Measurements from ENCODE around the gene DIS3L2.
"Not testable (repeated sequence)": the region's sequence is repeated elsewhere in the genome, so short reads cannot be mapped to it uniquely, and the experiment has no call there.

Gene DIS3L2

DNA sequence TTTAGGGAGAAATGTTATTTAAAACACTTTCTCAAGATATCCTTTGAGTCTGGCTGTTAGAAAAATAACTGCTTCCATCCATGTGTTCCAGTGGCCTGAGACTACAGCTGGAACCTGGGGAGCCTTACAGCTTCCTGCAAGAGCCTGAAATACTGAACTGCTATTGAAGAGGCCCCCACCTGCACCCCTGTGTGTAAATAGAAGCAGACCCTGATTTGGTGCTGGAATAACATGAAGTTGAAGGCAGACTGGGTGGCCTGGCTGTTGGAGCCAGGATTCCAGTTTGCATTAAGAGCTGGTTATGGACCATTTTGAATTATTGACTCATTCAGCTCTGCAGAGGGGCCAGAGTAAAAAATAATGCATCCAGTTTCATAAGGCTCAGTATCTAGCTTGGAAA is 61.9 kb downstream of the DIS3L2 start:
- Histone ChIP-seq H3K27ac (ENCODE audit: low read length) (no peak overlapping the region), H3K4me1 (ENCODE audit: control insufficient read depth in 1 of 2, insufficient read depth in 2 of 2, low read length in 2 of 2) (peaks cover 0 to under 1% of the 10 kb centered on the region in 2 donors), H3K36me3 (ENCODE audit: control insufficient read depth in 1 of 2, insufficient read depth in 2 of 2, low read length in 2 of 2) (peaks cover 14 to 22% of the 10 kb centered on the region in 2 donors), H3K9me3 (ENCODE audit: control insufficient read depth in 1 of 2, low read length in 2 of 2) (no peaks in the 10 kb centered on the region), H3K4me3 (ENCODE audit: low read depth in 1 of 2, low read length in 2 of 2) (no peak overlapping the region), H3K27me3 (ENCODE audit: low read depth, low read length) (no peaks in the 10 kb centered on the region)

- peaks cover 14 to 22% of the 10 kb centered on the region in 2 donors for H3K36me3 ChIP-seq (ENCODE audit: control insufficient read depth in 1 of 2, insufficient read depth in 2 of 2, low read length in 2 of 2)
- no peak overlapping the region for H3K27ac ChIP-seq (ENCODE audit: low read length)
- H3K4me3 ChIP-seq (ENCODE audit: low read depth in 1 of 2, low read length in 2 of 2) = no peak overlapping the region
- H3K9me3 ChIP-seq (ENCODE audit: control insufficient read depth in 1 of 2, low read length in 2 of 2) = no peaks in the 10 kb centered on the region
- H3K4me1 ChIP-seq (ENCODE audit: control insufficient read depth in 1 of 2, insufficient read depth in 2 of 2, low read length in 2 of 2) = peaks cover 0 to 6% of the 10 kb centered on the region in 2 donors
- H3K27me3 ChIP-seq (ENCODE audit: low read depth, low read length) = no peaks in the 10 kb centered on the region
These were observed 62.9 kb downstream of the DIS3L2 start for GRCh38 chr2:232024457-232024856.

DNA sequence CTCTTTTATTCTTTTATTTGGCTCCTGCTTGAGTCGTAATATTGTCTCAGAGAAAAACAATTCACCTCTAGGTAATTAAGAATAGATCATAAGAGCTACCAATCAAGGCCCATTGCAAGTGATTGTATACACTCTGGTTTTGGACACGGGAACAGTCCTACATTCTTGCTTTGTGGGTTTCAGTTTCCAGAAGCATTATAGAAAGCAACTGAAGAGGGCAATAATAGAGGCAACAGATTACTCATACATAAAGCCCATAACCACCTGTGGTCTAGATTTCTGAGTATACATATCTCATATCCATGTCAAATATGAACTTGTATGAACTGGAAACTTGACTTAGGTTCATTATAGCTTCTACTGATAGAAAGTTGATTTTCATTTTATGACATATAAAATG is 65.4 kb downstream of the DIS3L2 start:
- H3K9me3 ChIP-seq (ENCODE audit: control insufficient read depth in 1 of 2, low read length in 2 of 2) = peaks cover 0 to 2% of the 10 kb centered on the region in 2 donors
- H3K27ac ChIP-seq (ENCODE audit: low read length) = no peak overlapping the region
- H3K36me3 ChIP-seq (ENCODE audit: control insufficient read depth in 1 of 2, insufficient read depth in 2 of 2, low read length in 2 of 2) = peaks cover 22% of the 10 kb centered on the region in 2 donors
- peaks cover 0 to 6% of the 10 kb centered on the region in 2 donors for H3K4me1 ChIP-seq (ENCODE audit: control insufficient read depth in 1 of 2, insufficient read depth in 2 of 2, low read length in 2 of 2)
- H3K4me3 ChIP-seq (ENCODE audit: low read depth in 1 of 2, low read length in 2 of 2) = no peak overlapping the region
- no peaks in the 10 kb centered on the region for H3K27me3 ChIP-seq (ENCODE audit: low read depth, low read length)

DNA sequence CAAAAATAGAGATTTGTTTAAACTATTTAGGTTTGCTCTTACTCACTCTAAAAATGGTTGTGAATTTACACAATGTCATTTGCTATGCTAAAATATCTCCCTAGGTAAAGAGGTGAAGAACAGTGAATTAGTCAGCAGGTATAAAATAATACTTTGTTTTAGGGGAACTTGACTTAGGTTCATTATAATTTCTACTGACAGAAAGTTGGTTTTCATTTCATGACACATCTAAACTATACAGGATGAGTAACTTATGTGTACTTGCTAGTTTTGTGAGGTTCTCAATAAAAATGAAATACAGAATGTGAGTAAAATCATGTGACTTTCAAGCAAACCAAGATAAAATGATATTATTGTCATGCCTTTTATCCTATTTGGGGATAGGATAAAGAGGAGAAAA is 66.0 kb downstream of the DIS3L2 start:
- Histone ChIP-seq H3K27me3 (ENCODE audit: low read depth, low read length) (no peaks in the 10 kb centered on the region), H3K27ac (ENCODE audit: low read length) (no peak overlapping the region), H3K4me1 (ENCODE audit: control insufficient read depth in 1 of 2, insufficient read depth in 2 of 2, low read length in 2 of 2) (peaks cover 0 to 6% of the 10 kb centered on the region in 2 donors), H3K36me3 (ENCODE audit: control insufficient read depth in 1 of 2, insufficient read depth in 2 of 2, low read length in 2 of 2) (peaks cover 20 to 22% of the 10 kb centered on the region in 2 donors), H3K9me3 (ENCODE audit: control insufficient read depth in 1 of 2, low read length in 2 of 2) (peaks cover 0 to 2% of the 10 kb centered on the region in 2 donors), H3K4me3 (ENCODE audit: low read depth in 1 of 2, low read length in 2 of 2) (no peak overlapping the region)

- Histone ChIP-seq H3K27me3 (ENCODE audit: low read depth, low read length) (no peaks in the 10 kb centered on the region), H3K4me3 (ENCODE audit: low read depth in 1 of 2, low read length in 2 of 2) (no peak overlapping the region), H3K9me3 (ENCODE audit: control insufficient read depth in 1 of 2, low read length in 2 of 2) (peaks cover 0 to 2% of the 10 kb centered on the region in 2 donors), H3K36me3 (ENCODE audit: control insufficient read depth in 1 of 2, insufficient read depth in 2 of 2, low read length in 2 of 2) (peaks cover 15 to 22% of the 10 kb centered on the region in 2 donors), H3K27ac (ENCODE audit: low read length) (no peak overlapping the region), H3K4me1 (ENCODE audit: control insufficient read depth in 1 of 2, insufficient read depth in 2 of 2, low read length in 2 of 2) (peaks cover 0 to 6% of the 10 kb centered on the region in 2 donors)
These were observed 66.6 kb downstream of the DIS3L2 start for GRCh38 chr2:232028071-232028470.

DNA sequence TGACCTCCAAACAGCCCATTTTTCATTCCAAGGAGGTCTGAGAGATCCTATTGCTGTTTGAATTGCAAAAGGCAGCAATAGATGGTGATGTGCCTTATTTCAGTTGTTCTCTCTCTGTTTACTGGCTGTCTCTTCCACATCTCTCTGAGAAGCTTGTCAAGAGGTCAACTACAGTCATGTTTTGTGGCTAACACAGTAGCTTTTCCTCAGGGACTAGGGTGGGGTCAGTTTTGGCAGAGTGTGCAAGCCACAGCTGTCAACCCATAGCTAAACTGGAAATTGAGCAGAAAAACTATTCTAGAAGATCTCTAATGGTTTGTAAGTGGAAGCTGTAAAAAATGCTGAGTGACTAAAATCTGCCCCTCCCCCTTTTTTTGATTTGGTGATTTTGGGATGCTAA is 67.1 kb downstream of the DIS3L2 start:
- H3K27me3 ChIP-seq (ENCODE audit: low read depth, low read length) = no peaks in the 10 kb centered on the region
- H3K36me3 ChIP-seq (ENCODE audit: control insufficient read depth in 1 of 2, insufficient read depth in 2 of 2, low read length in 2 of 2) = peaks cover 11 to 19% of the 10 kb centered on the region in 2 donors
- H3K9me3 ChIP-seq (ENCODE audit: control insufficient read depth in 1 of 2, low read length in 2 of 2) = peaks cover 0 to 2% of the 10 kb centered on the region in 2 donors
- H3K4me1 ChIP-seq (ENCODE audit: control insufficient read depth in 1 of 2, insufficient read depth in 2 of 2, low read length in 2 of 2) = peaks cover 0 to 6% of the 10 kb centered on the region in 2 donors
- no peak overlapping the region for H3K4me3 ChIP-seq (ENCODE audit: low read depth in 1 of 2, low read length in 2 of 2)
- no peak overlapping the region for H3K27ac ChIP-seq (ENCODE audit: low read length)

GRCh38 chr2:232029346-232029745 is 67.8 kb downstream of the DIS3L2 start:
- H3K27ac ChIP-seq (ENCODE audit: low read length) = no peak overlapping the region
- no peaks in the 10 kb centered on the region for H3K27me3 ChIP-seq (ENCODE audit: low read depth, low read length)
- H3K4me1 ChIP-seq (ENCODE audit: control insufficient read depth in 1 of 2, insufficient read depth in 2 of 2, low read length in 2 of 2) = peaks cover 0 to 6% of the 10 kb centered on the region in 2 donors
- H3K36me3 ChIP-seq (ENCODE audit: control insufficient read depth in 1 of 2, insufficient read depth in 2 of 2, low read length in 2 of 2) = peaks cover 10 to 16% of the 10 kb centered on the region in 2 donors
- no peak overlapping the region for H3K4me3 ChIP-seq (ENCODE audit: low read depth in 1 of 2, low read length in 2 of 2)
- peaks cover 0 to 2% of the 10 kb centered on the region in 2 donors for H3K9me3 ChIP-seq (ENCODE audit: control insufficient read depth in 1 of 2, low read length in 2 of 2)

GRCh38 chr2:232030229-232030628 is 68.7 kb downstream of the DIS3L2 start:
- Histone ChIP-seq H3K4me1 (ENCODE audit: control insufficient read depth in 1 of 2, insufficient read depth in 2 of 2, low read length in 2 of 2) (peaks cover 0 to 6% of the 10 kb centered on the region in 2 donors), H3K4me3 (ENCODE audit: low read depth in 1 of 2, low read length in 2 of 2) (no peak overlapping the region), H3K36me3 (ENCODE audit: control insufficient read depth in 1 of 2, insufficient read depth in 2 of 2, low read length in 2 of 2) (peaks cover 9 to 16% of the 10 kb centered on the region in 2 donors), H3K9me3 (ENCODE audit: control insufficient read depth in 1 of 2, low read length in 2 of 2) (peaks cover 0 to 2% of the 10 kb centered on the region in 2 donors), H3K27me3 (ENCODE audit: low read depth, low read length) (no peaks in the 10 kb centered on the region), H3K27ac (ENCODE audit: low read length) (no peak overlapping the region)

DNA sequence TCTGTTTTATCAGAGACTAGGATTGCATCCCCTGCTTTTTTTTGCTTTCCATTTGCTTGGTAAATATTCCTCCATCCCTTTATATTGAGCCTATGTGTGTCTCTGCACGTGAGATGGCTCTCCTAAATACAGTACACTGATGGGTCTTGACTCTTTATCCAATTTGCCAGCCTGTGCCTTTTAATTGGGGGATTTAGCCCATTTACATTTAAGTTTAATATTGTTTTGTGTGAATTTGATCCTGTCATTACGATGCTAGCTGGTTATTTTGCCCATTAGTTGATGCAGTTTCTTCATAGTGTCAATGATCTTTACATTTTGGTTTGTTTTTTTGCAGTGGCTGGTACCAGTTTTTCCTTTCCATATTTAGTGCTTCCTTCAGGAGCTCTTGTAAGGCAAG is 73.8 kb downstream of the DIS3L2 start:
- not testable (repeated sequence) for H3K27me3 ChIP-seq (ENCODE audit: low read depth, low read length); H3K9me3 ChIP-seq (ENCODE audit: control insufficient read depth in 1 of 2, low read length in 2 of 2); H3K4me1 ChIP-seq (ENCODE audit: control insufficient read depth in 1 of 2, insufficient read depth in 2 of 2, low read length in 2 of 2); H3K4me3 ChIP-seq (ENCODE audit: low read depth in 1 of 2, low read length in 2 of 2); H3K27ac ChIP-seq (ENCODE audit: low read length); H3K36me3 ChIP-seq (ENCODE audit: control insufficient read depth in 1 of 2, insufficient read depth in 2 of 2, low read length in 2 of 2)

GRCh38 chr2:232036876-232037275 is 75.4 kb downstream of the DIS3L2 start:
- not testable (repeated sequence) for H3K4me3 ChIP-seq (ENCODE audit: low read depth in 1 of 2, low read length in 2 of 2); H3K27ac ChIP-seq (ENCODE audit: low read length); H3K9me3 ChIP-seq (ENCODE audit: control insufficient read depth in 1 of 2, low read length in 2 of 2); H3K27me3 ChIP-seq (ENCODE audit: low read depth, low read length); H3K36me3 ChIP-seq (ENCODE audit: control insufficient read depth in 1 of 2, insufficient read depth in 2 of 2, low read length in 2 of 2); H3K4me1 ChIP-seq (ENCODE audit: control insufficient read depth in 1 of 2, insufficient read depth in 2 of 2, low read length in 2 of 2)

GRCh38 chr2:232038251-232038880 is 76.9 kb downstream of the DIS3L2 start:
- no peak overlapping the region for H3K4me3 ChIP-seq (ENCODE audit: low read depth in 1 of 2, low read length in 2 of 2)
- no peak overlapping the region for H3K27ac ChIP-seq (ENCODE audit: low read length)
- H3K36me3 ChIP-seq (ENCODE audit: control insufficient read depth in 1 of 2, insufficient read depth in 2 of 2, low read length in 2 of 2) = peaks cover 0 to 6% of the 10 kb centered on the region in 2 donors
- H3K27me3 ChIP-seq (ENCODE audit: low read depth, low read length) = no peaks in the 10 kb centered on the region
- no peaks in the 10 kb centered on the region for H3K9me3 ChIP-seq (ENCODE audit: control insufficient read depth in 1 of 2, low read length in 2 of 2)
- H3K4me1 ChIP-seq (ENCODE audit: control insufficient read depth in 1 of 2, insufficient read depth in 2 of 2, low read length in 2 of 2) = no peaks in the 10 kb centered on the region

All from muscle layer of duodenum (tissue), 2 donors.